ENCODE measurements around the gene TMEM182.

The TMEM182 gene

GRCh38 chr2:102841107-102841840 is 79.4 kb downstream of the TMEM182 start:
- Histone ChIP-seq H3K36me3 (ENCODE audit: control insufficient read depth, insufficient read depth, low read length, severe bottlenecking) (no peaks in the 10 kb centered on the region), H3K27me3 (replicated peaks; ENCODE audit: control insufficient read depth, insufficient read depth, low read length) (peaks cover 20% of the 10 kb centered on the region), H3K4me3 (ENCODE audit: low read length) (no peak overlapping the region), H3K9me3 (ENCODE audit: control insufficient read depth, low read length) (no peaks in the 10 kb centered on the region), H3K4me1 (ENCODE audit: control insufficient read depth, insufficient read depth, low read length) (no peaks in the 10 kb centered on the region), H3K9ac (ENCODE audit: low read length) (no peak overlapping the region)
- DNase-seq (ENCODE audit: low read depth), result peak; percentile 64

- H3K4me1 ChIP-seq (ENCODE audit: control insufficient read depth, insufficient read depth, low read length), result peaks cover 3% of the 10 kb centered on the region
- no peak overlapping the region for H3K9ac ChIP-seq (ENCODE audit: low read length)
- no peaks in the 10 kb centered on the region for H3K9me3 ChIP-seq (ENCODE audit: control insufficient read depth, low read length)
- H3K4me3 ChIP-seq (ENCODE audit: low read length), result no peak overlapping the region
- H3K36me3 ChIP-seq (ENCODE audit: control insufficient read depth, insufficient read depth, low read length, severe bottlenecking), result no peaks in the 10 kb centered on the region
- no peak for DNase-seq (ENCODE audit: low read depth)
- H3K27me3 ChIP-seq (replicated peaks; ENCODE audit: control insufficient read depth, insufficient read depth, low read length), result peaks cover 13% of the 10 kb centered on the region
These were observed 82.1 kb downstream of the TMEM182 start for GRCh38 chr2:102843764-102844443.

DNA sequence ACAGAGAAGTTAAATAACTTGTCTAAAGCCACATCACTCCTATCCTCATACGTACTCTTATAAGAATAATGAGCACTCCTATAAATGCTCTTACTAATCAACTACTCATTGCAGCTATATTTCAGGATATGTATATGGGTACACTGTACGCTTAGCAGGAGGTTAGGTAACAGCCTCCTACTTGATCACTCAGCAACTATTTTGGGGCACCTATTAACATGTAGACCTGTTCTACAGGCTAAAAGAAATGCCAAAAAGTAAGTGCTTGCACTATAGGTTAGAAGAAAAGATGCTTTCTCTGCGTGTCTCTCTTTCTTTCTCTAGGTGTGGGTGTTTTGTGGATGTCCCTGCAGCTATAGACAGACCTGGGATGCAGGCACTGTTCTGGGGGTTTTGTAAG is 83.1 kb downstream of the TMEM182 start:
- Histone ChIP-seq H3K9me3 (ENCODE audit: control insufficient read depth, low read length) (no peaks in the 10 kb centered on the region), H3K4me1 (ENCODE audit: control insufficient read depth, insufficient read depth, low read length) (peaks cover 4% of the 10 kb centered on the region), H3K4me3 (ENCODE audit: low read length) (no peak overlapping the region)

GRCh38 chr2:102848366-102848839 is 86.6 kb downstream of the TMEM182 start:
- no peak overlapping the region for H3K9ac ChIP-seq (ENCODE audit: low read length)
- peaks cover 28% of the 10 kb centered on the region for H3K27me3 ChIP-seq (replicated peaks; ENCODE audit: control insufficient read depth, insufficient read depth, low read length)
- no peaks in the 10 kb centered on the region for H3K9me3 ChIP-seq (ENCODE audit: control insufficient read depth, low read length)
- H3K4me1 ChIP-seq (ENCODE audit: control insufficient read depth, insufficient read depth, low read length), result peaks cover 4% of the 10 kb centered on the region
- no peaks in the 10 kb centered on the region for H3K36me3 ChIP-seq (ENCODE audit: control insufficient read depth, insufficient read depth, low read length, severe bottlenecking)
- DNase-seq (ENCODE audit: low read depth), result peak; percentile 72
- H3K4me3 ChIP-seq (ENCODE audit: low read length), result peak overlapping the region; percentile 67

More for the DNA sequence above, 83.1 kb downstream of the TMEM182 start:
- no peak for DNase-seq (ENCODE audit: low read depth)
- Histone ChIP-seq H3K9ac (ENCODE audit: low read length) (no peak overlapping the region), H3K27me3 (replicated peaks; ENCODE audit: control insufficient read depth, insufficient read depth, low read length) (peaks cover 16% of the 10 kb centered on the region), H3K36me3 (ENCODE audit: control insufficient read depth, insufficient read depth, low read length, severe bottlenecking) (no peaks in the 10 kb centered on the region)

- no peak for DNase-seq (ENCODE audit: low read depth)
- H3K4me1 ChIP-seq (ENCODE audit: control insufficient read depth, insufficient read depth, low read length), result peaks cover 4% of the 10 kb centered on the region
- H3K27me3 ChIP-seq (replicated peaks; ENCODE audit: control insufficient read depth, insufficient read depth, low read length), result peaks cover 28% of the 10 kb centered on the region
- no peaks in the 10 kb centered on the region for H3K9me3 ChIP-seq (ENCODE audit: control insufficient read depth, low read length)
- no peak overlapping the region for H3K9ac ChIP-seq (ENCODE audit: low read length)
- H3K4me3 ChIP-seq (ENCODE audit: low read length), result no peak overlapping the region
- H3K36me3 ChIP-seq (ENCODE audit: control insufficient read depth, insufficient read depth, low read length, severe bottlenecking), result no peaks in the 10 kb centered on the region
These were observed 89.1 kb downstream of the TMEM182 start for GRCh38 chr2:102850888-102851287.

DNA sequence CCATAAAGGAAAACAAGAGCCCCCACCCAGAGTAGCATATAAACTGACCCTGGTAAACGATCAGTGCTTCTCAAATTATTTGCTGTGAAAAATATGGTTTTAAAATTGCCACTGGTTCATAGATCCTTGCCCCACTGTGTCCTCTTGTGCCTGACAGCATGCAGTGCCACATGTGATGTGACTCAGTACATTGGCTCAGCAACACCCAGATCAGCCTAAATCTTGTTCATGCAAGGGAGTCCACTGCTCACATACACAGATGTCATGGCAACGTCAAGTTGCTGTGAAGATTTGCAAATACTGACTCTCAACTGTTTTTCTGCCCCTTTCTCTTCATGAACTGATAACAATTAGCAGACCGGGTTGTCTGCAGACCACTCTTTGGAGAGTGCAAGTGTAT is 91.0 kb downstream of the TMEM182 start:
- Histone ChIP-seq H3K4me1 (ENCODE audit: control insufficient read depth, insufficient read depth, low read length) (peaks cover 4% of the 10 kb centered on the region), H3K27me3 (replicated peaks; ENCODE audit: control insufficient read depth, insufficient read depth, low read length) (peaks cover 28% of the 10 kb centered on the region), H3K9ac (ENCODE audit: low read length) (no peak overlapping the region), H3K4me3 (ENCODE audit: low read length) (no peak overlapping the region), H3K36me3 (ENCODE audit: control insufficient read depth, insufficient read depth, low read length, severe bottlenecking) (no peaks in the 10 kb centered on the region), H3K9me3 (ENCODE audit: control insufficient read depth, low read length) (no peaks in the 10 kb centered on the region)
- no peak for DNase-seq (ENCODE audit: low read depth)
